CD4-positive, CD25-positive, alpha-beta regulatory T cell (primary cell): ENCODE data around the gene KLF5. TPM values are rescaled to one million over a fixed set of nuclear protein-coding genes. Genes with fewer than 3 reads are reported as not detected.

Experiments used
- ATAC-seq, 2 donors: fragments of 150-1000 bp; cut with Tn5 transposase; one replicate each; pipeline ENCODE4 v1.10.0; 2021; ENCODE audit warnings: low read depth in 2 of 2, moderate number of reproducible peaks in 2 of 2, moderate library complexity in 1 of 2
- DNase-seq, 3 donors: peaks; one replicate each; pipeline versions ENCODE4 v3.0.0 to v3.0.0-alpha.2; 2012 to 2022; ENCODE audit warnings: mixed read lengths in 1 of 3
- H3K27ac ChIP-seq: one replicate; pipeline ENCODE4 v1.7.0; 2013; ENCODE audit warnings: mild to moderate bottlenecking, low read length; ENCODE audit not compliant: insufficient read depth, poor library complexity, severe bottlenecking
- H3K27me3 ChIP-seq: one replicate; pipeline ENCODE4 v1.7.0; 2013; ENCODE audit warnings: low read length; ENCODE audit not compliant: control insufficient read depth, insufficient read depth
- H3K36me3 ChIP-seq: one replicate; pipeline ENCODE4 v1.7.0; 2013; ENCODE audit warnings: mild to moderate bottlenecking, low read length, moderate library complexity; ENCODE audit not compliant: control insufficient read depth, insufficient read depth
- H3K4me1 ChIP-seq: 2 replicates; pipeline ENCODE4 v1.7.0; 2013; ENCODE audit warnings: mild to moderate bottlenecking, low read length; ENCODE audit not compliant: insufficient read depth, control insufficient read depth, poor library complexity, severe bottlenecking
- H3K4me3 ChIP-seq: one replicate; pipeline ENCODE4 v1.7.0; 2013; ENCODE audit warnings: low read depth, mild to moderate bottlenecking, low read length, moderate library complexity
- H3K9me3 ChIP-seq, 2 experiments: 1 replicate in 1 of 2; 2 replicates in 1 of 2; pipeline ENCODE4 v1.7.0; 2013; ENCODE audit warnings: low read length in 2 of 2, mild to moderate bottlenecking in 1 of 2, moderate library complexity in 1 of 2; ENCODE audit not compliant: control insufficient read depth in 2 of 2
- H3K27ac Mint-ChIP-seq, 3 donors: one replicate each; pipeline ENCODE4 v1.8.0; 2020 to 2022; ENCODE audit warnings: mild to moderate bottlenecking in 3 of 3, mixed read lengths in 3 of 3, moderate library complexity in 2 of 3
- H3K27me3 Mint-ChIP-seq: one replicate; pipeline ENCODE4 v1.8.0; 2022; ENCODE audit warnings: mild to moderate bottlenecking, mixed read lengths
- H3K36me3 Mint-ChIP-seq: one replicate; pipeline ENCODE4 v1.8.0; 2020; ENCODE audit warnings: mixed read lengths
- H3K4me1 Mint-ChIP-seq, 4 donors: one replicate each; pipeline ENCODE4 v1.8.0; 2020 to 2022; ENCODE audit warnings: mixed read lengths in 4 of 4, mild to moderate bottlenecking in 1 of 4
- H3K4me3 Mint-ChIP-seq, 4 donors: one replicate each; pipeline ENCODE4 v1.8.0; 2020 to 2022; ENCODE audit warnings: mild to moderate bottlenecking in 4 of 4, mixed read lengths in 4 of 4, moderate library complexity in 3 of 4
- H3K9me3 Mint-ChIP-seq, 7 donors: one replicate each; pipeline ENCODE4 v1.8.0; 2020 to 2022; ENCODE audit warnings: mixed read lengths in 7 of 7, mild to moderate bottlenecking in 3 of 7, moderate library complexity in 2 of 7
- polyA plus RNA-seq, 4 donors: library from polyadenylated mRNA; unstranded; fragments of 300-500 nt; fragmentation: Illumina TruSeq; gene quantifications; one replicate each; pipeline ENCODE4 v1.2.3, GENCODE V29; 2021
- total RNA-seq: library from RNA; stranded (reverse); gene quantifications from one replicate; pipeline ENCODE4 v1.2.3, GENCODE V29; 2022

KLF5 gene
- total and polyA plus RNA-seq, 5 donors from 2014 or later: 0.30 to 3.5 (median 0.52) TPM; not detected in 1

DNA sequence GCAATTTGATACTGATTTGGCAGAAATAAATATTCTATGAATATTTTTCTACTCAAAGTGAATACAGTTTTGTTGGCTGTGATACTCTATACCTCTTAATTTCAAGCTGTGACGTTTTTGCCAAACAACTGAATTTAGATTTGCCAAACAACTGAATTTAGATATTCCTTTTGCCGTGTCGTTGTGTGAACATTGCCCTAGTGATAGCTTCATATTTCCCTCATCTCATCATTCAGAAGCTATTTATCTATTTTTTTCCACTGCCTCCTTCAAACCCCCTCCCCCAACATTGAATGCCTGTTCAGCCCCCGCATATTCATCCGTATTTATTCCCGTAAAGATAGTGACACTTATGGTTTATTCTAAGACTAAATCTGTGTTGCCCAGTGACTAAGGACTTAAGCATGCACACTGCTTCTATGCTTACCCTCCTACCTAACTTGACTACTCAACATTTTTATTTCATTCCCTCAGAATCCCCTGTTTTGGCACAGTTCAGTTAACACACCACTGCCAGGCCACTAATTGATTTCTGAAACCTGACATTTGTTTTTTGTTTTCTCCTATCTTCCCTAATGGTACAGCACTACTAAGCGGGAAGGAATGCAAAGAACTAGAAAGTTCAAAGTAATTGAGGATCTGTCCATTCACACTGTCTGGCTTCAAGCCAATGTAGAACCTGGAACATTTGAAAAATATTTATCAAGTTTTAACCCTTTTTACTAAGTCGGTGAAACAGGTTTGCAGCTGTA lies 2.8 kb upstream of the KLF5 start:
- H3K27ac Mint-ChIP-seq: no peak overlapping the region

DNA sequence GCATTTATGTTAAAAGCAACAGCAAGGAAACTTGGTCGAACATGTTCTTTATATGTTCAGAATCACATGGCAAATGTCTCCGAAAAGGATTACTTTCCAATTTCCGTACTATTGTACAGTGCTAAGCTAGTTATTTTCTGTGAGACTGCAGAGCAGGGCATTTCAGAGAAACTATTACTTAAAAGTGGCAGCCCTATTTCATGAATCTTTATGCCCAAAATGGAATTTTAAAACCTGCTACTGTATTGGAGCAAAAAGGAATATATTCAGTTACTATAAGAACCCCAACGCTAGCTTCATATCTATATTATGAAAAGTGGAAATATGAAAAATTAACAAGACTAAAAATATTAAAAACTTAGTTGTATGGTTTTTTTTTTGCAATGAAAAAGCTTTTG lies 2.2 kb upstream of the KLF5 start:
- Histone ChIP-seq H3K4me1 (peaks cover 14% of the 10 kb centered on the region), H3K36me3 (no peaks in the 10 kb centered on the region), H3K27me3 (peaks cover 32% of the 10 kb centered on the region), H3K4me3 (no peak overlapping the region), H3K9me3 (no peaks in the 10 kb centered on the region), H3K27ac (no peak overlapping the region)
- DNase-seq (no peak), ATAC-seq (no peak)
- Mint-ChIP-seq H3K4me1 (peaks cover 7 to 23% (median 16%) of the 10 kb centered on the region in 4 donors), H3K9me3 (peaks cover 0 to 2% (median 0%) of the 10 kb centered on the region in 7 donors), H3K4me3 (no peak overlapping the region), H3K36me3 (no peaks in the 10 kb centered on the region), H3K27me3 (peaks cover 61% of the 10 kb centered on the region), H3K27ac (no peak overlapping the region)

More for the DNA sequence above, 2.8 kb upstream of the KLF5 start:
- Mint-ChIP-seq H3K9me3 (peaks cover 0 to 2% (median 0%) of the 10 kb centered on the region in 7 donors), H3K27me3 (peaks cover 64% of the 10 kb centered on the region), H3K4me1 (peaks cover 7 to 23% (median 16%) of the 10 kb centered on the region in 4 donors), H3K36me3 (no peaks in the 10 kb centered on the region), H3K4me3 (no peak overlapping the region)
- no peak overlapping the region for H3K27ac ChIP-seq
- no peak overlapping the region for H3K4me3 ChIP-seq
- no peak for ATAC-seq
- no peaks in the 10 kb centered on the region for H3K36me3 ChIP-seq
- peaks cover 32% of the 10 kb centered on the region for H3K27me3 ChIP-seq
- DNase-seq: no peak
- no peaks in the 10 kb centered on the region for H3K9me3 ChIP-seq
- peaks cover 14% of the 10 kb centered on the region for H3K4me1 ChIP-seq

- DNase-seq (no peak), ATAC-seq (no peak)
- Mint-ChIP-seq H3K9me3 (peaks cover 0 to 2% (median 0%) of the 10 kb centered on the region in 7 donors), H3K4me3 (peak overlapping the region in 3 of 4 donors; percentile 84 to 94 (median 92)), H3K27me3 (peaks cover 69% of the 10 kb centered on the region), H3K27ac (no peak overlapping the region), H3K36me3 (peaks cover 4% of the 10 kb centered on the region), H3K4me1 (peaks cover 7 to 23% (median 16%) of the 10 kb centered on the region in 4 donors)
- Histone ChIP-seq H3K4me3 (no peak overlapping the region), H3K9me3 (no peaks in the 10 kb centered on the region), H3K27ac (no peak overlapping the region), H3K36me3 (no peaks in the 10 kb centered on the region), H3K4me1 (peaks cover 14% of the 10 kb centered on the region), H3K27me3 (peaks cover 32% of the 10 kb centered on the region)
Measured at GRCh38 chr13:73057284-73058063, 1.3 kb upstream of the KLF5 start.

GRCh38 chr13:73058064-73058313 lies 816 bp upstream of the KLF5 start:
- Histone ChIP-seq H3K27ac (no peak overlapping the region), H3K36me3 (no peaks in the 10 kb centered on the region), H3K9me3 (no peaks in the 10 kb centered on the region), H3K4me1 (peaks cover 14% of the 10 kb centered on the region), H3K4me3 (peak overlapping the region; percentile 46), H3K27me3 (peaks cover 32% of the 10 kb centered on the region)
- Mint-ChIP-seq H3K4me1 (peaks cover 7 to 23% (median 16%) of the 10 kb centered on the region in 4 donors), H3K9me3 (peaks cover 0 to 2% (median 0%) of the 10 kb centered on the region in 7 donors), H3K27me3 (peaks cover 70% of the 10 kb centered on the region), H3K27ac (no peak overlapping the region), H3K4me3 (peak overlapping the region; percentile 84 to 94 (median 92)), H3K36me3 (peaks cover 5% of the 10 kb centered on the region)
- no peak for ATAC-seq
- no peak for DNase-seq

DNA sequence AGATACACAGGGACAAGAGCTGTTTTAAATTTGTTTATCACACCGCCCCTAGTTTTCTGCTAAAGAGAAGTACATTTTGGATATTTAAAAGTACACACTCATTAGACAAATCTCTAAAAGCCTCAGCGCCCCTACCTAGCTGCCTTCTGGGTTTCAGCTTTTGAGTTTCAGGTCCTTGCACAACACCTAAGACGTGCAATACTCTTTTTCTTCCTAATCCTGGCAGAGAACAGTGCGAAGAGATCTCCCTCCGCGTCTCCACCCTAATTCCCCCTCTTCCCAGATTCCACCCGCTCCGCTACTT lies 421 bp upstream of the KLF5 start:
- Histone ChIP-seq H3K27me3 (peaks cover 32% of the 10 kb centered on the region), H3K36me3 (no peaks in the 10 kb centered on the region), H3K4me3 (peak overlapping the region; percentile 46), H3K27ac (no peak overlapping the region), H3K9me3 (no peaks in the 10 kb centered on the region), H3K4me1 (peaks cover 14% of the 10 kb centered on the region)
- H3K27me3 Mint-ChIP-seq: peaks cover 70% of the 10 kb centered on the region
- peaks cover 5% of the 10 kb centered on the region for H3K36me3 Mint-ChIP-seq
- ATAC-seq (peak; percentile 2 to 3), DNase-seq (no peak)
- H3K27ac Mint-ChIP-seq: peak overlapping the region in 2 of 3 donors; percentile 32 to 91
- H3K9me3 Mint-ChIP-seq: peaks cover 0 to 2% (median 0%) of the 10 kb centered on the region in 7 donors
- H3K4me3 Mint-ChIP-seq: peak overlapping the region; percentile 84 to 94 (median 92)
- peaks cover 7 to 23% (median 17%) of the 10 kb centered on the region in 4 donors for H3K4me1 Mint-ChIP-seq

DNA sequence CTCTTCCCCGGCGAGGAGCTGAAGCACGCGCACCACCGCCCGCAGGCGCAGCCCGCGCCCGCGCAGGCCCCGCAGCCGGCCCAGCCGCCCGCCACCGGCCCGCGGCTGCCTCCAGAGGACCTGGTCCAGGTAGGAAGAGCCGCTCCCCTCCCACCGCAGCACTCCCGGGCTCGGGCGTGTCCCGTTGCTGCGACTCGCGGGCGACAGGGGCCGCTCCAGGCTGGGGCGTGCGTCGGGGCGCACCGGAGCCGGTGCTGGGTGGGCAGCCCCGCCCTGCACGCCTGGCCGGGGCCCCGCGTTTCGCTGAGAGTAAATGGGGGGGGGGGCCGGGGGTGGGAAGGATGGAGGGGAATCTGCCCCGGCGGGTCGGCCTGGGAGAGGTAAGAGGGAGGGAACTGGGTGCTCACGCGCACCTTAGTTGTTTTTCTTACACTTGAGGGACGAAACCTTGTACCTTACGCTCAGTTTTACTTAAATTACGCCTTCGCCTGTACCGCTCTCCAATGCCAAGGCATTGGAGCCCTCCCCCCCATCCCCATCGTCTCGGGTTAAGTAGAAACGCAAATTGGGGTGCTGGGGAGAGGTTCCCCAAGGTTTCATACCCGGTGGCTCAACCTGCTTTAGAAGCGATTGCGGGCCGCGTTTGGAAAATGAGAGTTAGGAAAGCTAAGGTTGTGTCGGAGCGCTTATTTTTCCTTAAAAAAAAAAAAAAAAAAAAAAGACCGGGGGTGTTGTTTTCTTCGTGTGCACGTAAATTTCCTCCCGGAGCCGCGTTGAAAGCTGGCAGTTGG lies 850 bp downstream of the KLF5 start:
- no peaks in the 10 kb centered on the region for H3K9me3 Mint-ChIP-seq
- ATAC-seq: peak; percentile 17 to 23
- peaks cover 32% of the 10 kb centered on the region for H3K27me3 ChIP-seq

DNA sequence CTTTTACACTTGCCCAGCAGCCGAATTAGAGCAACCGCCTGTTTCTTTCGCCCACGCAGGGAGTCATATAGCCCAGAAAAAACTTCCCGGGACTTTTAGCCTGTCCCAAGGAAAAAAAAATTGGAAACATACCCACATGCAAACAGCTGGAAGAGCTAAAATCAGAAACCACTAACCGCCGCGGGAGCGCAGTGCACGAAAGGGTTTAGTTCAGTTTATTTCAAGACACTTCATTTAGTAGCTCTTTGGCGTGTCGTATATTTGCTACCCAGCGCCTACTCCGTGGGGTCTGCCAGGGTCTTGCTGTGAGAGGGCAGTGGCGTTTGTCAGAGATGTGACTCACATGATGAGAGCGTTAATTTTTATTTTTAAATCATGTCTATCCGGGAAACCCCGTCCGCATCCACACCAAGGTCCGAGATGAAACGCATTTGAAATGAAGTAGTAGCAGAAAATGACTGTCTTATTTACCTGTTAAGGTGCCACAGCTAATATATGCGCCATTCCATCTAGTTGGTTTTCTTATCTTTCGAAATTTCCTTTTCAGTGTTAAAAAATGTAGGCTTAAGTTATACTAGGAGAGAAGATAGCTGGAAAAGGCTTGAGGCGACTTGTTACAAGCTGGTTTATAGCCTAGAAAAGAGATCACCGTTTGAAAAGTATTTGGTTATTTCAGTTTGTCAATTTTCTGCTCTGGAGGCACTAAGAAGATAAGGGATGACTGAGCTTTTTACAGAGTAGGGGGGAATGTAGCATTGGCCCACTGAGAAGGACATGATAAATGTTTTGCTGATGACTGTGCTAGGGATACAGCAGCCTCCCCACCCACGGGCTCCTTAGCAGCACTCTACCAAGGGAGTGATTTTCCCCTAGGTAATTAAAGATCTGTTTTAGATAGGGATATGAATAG lies 1.7 kb downstream of the KLF5 start:
- H3K4me1 ChIP-seq: peaks cover 14% of the 10 kb centered on the region
- Mint-ChIP-seq H3K36me3 (peaks cover 5% of the 10 kb centered on the region), H3K9me3 (no peaks in the 10 kb centered on the region), H3K27me3 (peaks cover 60% of the 10 kb centered on the region), H3K4me1 (peaks cover 7 to 23% (median 17%) of the 10 kb centered on the region in 4 donors), H3K4me3 (peak overlapping the region; percentile 70 to 88 (median 82)), H3K27ac (peak overlapping the region in 1 of 3 donors; percentile 14)
- H3K4me3 ChIP-seq: no peak overlapping the region
- ATAC-seq: no peak
- peak in 1 of 3 donors; percentile 13 for DNase-seq
- peaks cover 30% of the 10 kb centered on the region for H3K27me3 ChIP-seq
- H3K9me3 ChIP-seq: no peaks in the 10 kb centered on the region
- no peak overlapping the region for H3K27ac ChIP-seq
- no peaks in the 10 kb centered on the region for H3K36me3 ChIP-seq

More for the DNA sequence above, 850 bp downstream of the KLF5 start:
- peak in 2 of 3 donors; percentile 19 to 51 for DNase-seq
- peaks cover 68% of the 10 kb centered on the region for H3K27me3 Mint-ChIP-seq
- H3K27ac ChIP-seq: no peak overlapping the region
- H3K4me3 Mint-ChIP-seq: peak overlapping the region; percentile 70 to 88 (median 82)
- H3K36me3 Mint-ChIP-seq: peaks cover 5% of the 10 kb centered on the region
- peak overlapping the region; percentile 45 for H3K4me3 ChIP-seq
- H3K27ac Mint-ChIP-seq: peak overlapping the region in 1 of 3 donors; percentile 14
- no peaks in the 10 kb centered on the region for H3K9me3 ChIP-seq
- H3K4me1 Mint-ChIP-seq: peaks cover 7 to 23% (median 17%) of the 10 kb centered on the region in 4 donors
- H3K36me3 ChIP-seq: no peaks in the 10 kb centered on the region
- peaks cover 14% of the 10 kb centered on the region for H3K4me1 ChIP-seq
